Loucy (cell line): ENCODE results near the gene CD7.

Source experiments
- EZH2phosphoT487 ChIP-seq: fragments of 200-600 bp; IDR thresholded peaks from 2 replicates; pipeline ENCODE4 v1.6.1; 2018; ENCODE audit warnings: antibody characterized with exemption, mild to moderate bottlenecking, moderate library complexity, borderline replicate concordance
- TF ChIP-seq, protein P1 (sequence below): fragments of 200-600 bp; sonication (generic); conservative IDR thresholded peaks from 2 replicates; pipeline ENCODE4 v1.5.1; 2014; ENCODE audit warnings: mild to moderate bottlenecking, antibody characterized with exemption, low read length

GRCh38 chr17:82297714-82298537 is 19.5 kb downstream of the CD7 start:
- TF ChIP-seq, protein P1, sequence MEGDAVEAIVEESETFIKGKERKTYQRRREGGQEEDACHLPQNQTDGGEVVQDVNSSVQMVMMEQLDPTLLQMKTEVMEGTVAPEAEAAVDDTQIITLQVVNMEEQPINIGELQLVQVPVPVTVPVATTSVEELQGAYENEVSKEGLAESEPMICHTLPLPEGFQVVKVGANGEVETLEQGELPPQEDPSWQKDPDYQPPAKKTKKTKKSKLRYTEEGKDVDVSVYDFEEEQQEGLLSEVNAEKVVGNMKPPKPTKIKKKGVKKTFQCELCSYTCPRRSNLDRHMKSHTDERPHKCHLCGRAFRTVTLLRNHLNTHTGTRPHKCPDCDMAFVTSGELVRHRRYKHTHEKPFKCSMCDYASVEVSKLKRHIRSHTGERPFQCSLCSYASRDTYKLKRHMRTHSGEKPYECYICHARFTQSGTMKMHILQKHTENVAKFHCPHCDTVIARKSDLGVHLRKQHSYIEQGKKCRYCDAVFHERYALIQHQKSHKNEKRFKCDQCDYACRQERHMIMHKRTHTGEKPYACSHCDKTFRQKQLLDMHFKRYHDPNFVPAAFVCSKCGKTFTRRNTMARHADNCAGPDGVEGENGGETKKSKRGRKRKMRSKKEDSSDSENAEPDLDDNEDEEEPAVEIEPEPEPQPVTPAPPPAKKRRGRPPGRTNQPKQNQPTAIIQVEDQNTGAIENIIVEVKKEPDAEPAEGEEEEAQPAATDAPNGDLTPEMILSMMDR, result no peak
- TF ChIP-seq EZH2phosphoT487, result no peak
